GM18505 (cell line): ENCODE measurements around the gene MZT2B.
"Not testable (repeated sequence)": the region's sequence is repeated elsewhere in the genome, so short reads cannot be mapped to it uniquely, and the experiment has no call there.

Experiments
- ATAC-seq: cut with Tn5 transposase; IDR thresholded peaks from one replicate; pipeline ENCODE4 v1.9.1; 2021; ENCODE audit not compliant: unreplicated experiment
- POLR2A ChIP-seq: IDR thresholded peaks from 4 replicates; pipeline ENCODE4 v1.6.1; 2011; ENCODE audit warnings: borderline replicate concordance; ENCODE audit not compliant: insufficient read depth, insufficient read length; ENCODE audit errors: extremely low read depth

MZT2B gene

DNA sequence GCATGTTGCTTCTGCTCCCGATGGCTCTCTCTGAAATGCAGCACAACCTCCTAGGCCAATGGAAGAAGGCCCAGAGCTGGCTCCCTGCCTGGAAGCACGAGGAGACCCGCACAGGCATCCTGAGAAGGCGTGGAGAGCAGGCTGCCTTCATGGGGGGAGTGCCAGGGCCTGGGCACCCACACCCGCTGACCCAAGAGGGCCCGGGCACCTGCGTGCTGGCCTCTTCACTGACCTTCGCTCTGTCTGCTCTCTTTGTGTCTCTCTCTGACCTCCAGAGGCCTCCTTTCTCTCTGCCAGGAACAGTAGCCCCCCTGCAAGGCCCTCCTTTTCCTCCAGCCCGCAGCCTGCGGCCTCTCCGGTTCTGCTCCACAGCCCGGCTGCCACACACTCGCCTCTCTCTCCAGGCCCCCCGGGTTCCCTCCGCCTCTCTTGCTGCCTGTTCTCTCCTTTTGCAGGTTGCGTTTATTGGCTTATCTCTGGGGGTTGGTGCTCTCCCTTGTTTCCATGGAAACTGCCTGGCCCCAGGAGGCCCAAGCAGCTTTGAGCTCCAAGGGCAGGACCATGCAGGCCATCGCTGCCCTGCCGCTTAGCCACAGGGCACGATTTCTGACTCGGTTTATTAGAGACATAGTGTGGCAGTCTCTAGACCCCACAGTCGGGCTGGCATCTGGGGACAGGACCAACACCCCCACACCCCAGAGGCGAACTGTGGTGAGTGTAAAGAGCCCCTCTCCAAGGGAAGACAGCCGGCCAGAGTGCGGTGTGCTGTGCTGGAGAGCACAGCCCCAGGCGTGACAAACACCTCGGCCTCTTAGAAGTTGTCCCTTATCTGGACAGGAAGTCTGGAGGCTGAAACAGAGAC, 1.7 kb downstream of the MZT2B start:
- no peak for ATAC-seq
- no peak for TF ChIP-seq POLR2A

DNA sequence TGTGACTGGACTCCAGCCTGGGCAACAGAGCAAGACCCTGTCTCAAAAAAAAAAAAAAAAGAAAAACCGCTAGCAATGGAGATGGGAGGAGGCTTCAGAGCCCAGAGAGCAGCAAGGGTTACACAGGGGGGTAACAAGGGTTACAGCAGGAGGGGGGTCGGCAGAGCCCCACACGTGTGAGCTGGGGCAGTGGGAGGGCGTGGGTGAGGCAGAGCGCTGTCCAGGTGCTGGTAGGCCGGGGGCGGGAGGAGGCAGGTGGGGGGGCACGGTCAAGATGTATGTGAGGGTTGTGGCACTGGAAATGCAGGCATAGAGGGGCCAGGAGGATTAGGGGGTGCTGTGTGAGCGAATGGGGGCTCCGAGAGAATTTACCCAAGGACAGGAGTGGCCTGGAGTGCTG, 3.4 kb downstream of the MZT2B start:
- no peak for TF ChIP-seq POLR2A
- no peak for ATAC-seq

DNA sequence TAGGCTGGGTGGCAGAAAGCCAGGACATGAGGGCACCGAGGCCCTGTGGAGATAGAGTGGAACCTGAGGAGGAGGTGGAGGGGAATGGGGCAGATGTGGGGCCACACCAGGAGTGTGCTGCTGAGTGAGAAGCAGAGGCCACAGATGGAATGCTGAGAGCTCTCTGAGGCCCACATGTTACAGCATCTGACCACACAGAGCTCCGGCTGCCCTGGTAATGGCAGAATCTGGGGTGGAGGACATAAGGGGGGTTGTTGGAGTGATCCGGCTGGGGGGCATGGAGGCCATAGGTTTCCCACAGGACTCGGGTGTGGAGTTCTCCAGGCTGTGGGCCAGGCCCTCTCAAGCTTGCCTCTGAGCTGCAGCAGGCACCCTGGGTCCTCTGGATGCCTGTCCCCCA, 3.8 kb downstream of the MZT2B start:
- no peak for ATAC-seq
- no peak for TF ChIP-seq POLR2A

DNA sequence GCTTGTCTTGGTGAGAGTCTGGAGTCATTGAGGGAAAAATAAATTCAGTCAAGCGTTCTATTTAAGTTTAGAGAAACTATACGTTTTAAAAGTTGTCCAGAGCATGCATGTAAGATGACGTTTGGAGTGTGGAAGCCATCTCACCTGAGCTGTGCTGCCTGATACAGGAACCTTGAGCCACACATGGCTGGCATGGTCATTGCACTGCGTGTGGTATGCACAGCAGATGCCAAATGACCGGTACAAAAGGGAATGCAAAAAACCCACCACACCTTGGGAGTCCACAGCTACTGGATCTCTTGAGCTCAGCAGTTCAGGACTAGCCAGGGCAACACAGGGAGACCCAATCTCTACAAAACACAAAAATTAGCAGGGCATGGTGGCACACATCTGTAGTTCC, 4.3 kb downstream of the MZT2B start:
- no peak for TF ChIP-seq POLR2A
- no peak for ATAC-seq

DNA sequence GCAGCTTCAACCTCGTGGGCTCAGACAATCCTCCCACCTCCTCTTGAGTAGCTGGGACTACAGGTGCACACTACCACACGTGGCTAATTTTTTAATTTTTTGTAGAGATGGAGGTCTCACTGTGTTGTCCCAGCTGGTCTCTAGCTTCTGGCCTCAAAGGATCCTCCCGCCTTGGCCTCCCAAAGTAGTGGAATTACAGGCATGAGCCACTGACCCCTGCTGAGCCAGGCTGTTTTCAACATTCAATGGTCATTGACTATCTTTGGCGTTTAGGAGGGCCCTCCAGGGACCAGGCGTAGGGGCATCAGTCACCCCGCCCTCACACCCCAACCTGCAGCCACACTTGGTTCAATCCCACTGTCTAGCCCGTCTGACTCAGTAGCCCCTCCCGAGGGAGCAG, 5.2 kb downstream of the MZT2B start:
- ATAC-seq: no peak
- TF ChIP-seq POLR2A: no peak

DNA sequence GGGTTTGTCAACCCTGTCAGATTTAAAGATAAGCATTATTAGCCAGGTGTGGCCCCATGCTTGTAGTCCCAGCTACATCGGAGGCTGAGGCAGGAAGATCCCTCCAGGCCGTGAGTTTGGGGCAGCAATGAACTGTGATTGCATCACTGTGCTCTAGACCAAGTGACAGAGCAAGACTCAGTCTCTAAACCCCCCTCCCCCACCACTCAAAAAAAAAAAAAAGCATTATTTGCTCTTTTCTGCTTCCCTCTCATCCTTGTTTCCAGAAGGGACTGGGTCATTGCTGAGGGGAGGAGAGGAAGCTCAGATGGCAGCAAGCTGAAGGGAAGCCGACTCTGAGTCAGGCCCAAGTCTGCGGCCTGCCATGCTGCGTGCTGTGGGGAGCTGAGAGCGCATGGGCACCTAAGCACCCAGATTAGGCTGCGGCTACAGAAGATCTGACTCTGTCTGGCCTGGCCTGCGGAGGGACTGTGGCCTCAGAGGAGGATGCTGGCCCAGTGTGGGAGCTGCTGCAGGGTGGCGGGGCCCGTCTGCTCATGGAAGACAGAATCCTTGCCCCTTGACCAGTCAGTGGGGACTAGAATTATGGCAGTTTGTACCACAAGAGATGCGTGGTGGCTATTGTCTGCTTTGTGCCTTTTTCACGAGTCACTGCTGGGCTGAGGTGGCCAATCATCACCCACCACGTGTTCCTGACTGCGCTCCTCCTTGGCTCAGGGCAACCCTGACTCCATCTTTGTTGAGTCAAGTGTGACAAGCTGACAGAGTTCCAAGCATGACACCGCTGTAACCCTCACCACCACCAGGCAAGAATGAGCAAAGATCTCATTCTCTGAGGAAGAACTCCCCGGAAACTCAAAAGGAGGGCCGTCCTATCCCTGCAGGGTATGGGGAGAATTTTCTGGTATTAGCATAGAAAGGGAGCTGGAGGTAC, 6.1 kb downstream of the MZT2B start:
- not testable (repeated sequence) for ATAC-seq

DNA sequence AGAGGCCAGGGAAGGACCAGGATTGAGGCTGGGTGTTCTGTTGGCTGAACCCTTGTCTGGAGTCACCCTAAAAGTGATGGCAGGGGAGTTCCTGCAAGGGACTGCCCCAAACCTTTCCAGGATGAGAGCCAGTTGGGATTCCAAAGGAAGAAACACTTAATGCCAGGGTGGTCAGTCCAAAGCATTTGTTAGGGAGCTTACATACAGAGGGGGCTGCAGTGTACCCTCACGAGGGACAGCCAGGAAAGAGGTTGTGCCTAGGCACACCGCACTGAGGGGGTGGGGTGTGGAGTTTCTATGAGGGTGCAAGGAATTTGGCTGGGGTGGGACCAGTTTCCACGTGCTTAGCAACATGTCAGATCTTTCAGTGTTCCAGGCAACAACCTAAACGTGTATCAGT, 6.9 kb downstream of the MZT2B start:
- not testable (repeated sequence) for ATAC-seq

DNA sequence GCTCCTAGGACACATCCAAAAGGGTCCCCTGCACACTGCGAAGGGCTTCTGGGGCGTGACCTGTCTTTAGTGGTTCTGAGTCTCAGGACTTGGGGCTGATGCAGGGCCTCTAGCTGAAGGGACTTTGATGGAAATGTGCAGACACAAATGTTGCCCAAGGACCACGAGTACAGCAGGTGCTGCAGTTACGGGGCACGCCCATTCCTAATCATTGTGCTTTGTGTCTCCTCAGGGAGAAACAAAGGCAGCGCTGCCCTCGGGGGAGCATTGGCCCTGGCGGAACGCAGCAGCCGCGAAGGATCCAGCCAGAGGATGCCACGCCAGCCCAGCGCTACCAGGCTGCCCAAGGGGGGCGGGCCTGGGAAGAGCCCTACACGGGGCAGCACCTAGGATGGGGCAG, 8.2 kb downstream of the MZT2B start:
- ATAC-seq: no peak
- no peak for TF ChIP-seq POLR2A

DNA sequence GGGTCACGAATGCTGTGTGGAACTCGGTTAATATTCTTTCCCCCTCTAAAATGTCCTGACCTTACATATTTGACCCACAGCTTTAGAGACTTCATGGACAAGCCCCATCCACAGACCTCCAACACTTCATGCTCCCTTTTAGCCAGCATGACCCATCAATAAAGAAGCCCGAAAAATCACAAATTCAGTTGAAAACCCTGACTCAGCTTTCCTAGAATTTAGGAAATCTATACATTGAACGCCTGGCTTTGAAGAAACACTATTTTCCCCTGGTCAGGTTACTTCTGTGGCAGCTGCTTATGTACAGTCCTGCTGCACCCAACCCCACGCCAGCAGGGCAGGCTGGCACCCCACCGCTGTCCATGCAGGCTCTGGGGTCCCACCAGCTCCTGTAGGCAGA, 9.3 kb downstream of the MZT2B start:
- ATAC-seq: not testable (repeated sequence)

DNA sequence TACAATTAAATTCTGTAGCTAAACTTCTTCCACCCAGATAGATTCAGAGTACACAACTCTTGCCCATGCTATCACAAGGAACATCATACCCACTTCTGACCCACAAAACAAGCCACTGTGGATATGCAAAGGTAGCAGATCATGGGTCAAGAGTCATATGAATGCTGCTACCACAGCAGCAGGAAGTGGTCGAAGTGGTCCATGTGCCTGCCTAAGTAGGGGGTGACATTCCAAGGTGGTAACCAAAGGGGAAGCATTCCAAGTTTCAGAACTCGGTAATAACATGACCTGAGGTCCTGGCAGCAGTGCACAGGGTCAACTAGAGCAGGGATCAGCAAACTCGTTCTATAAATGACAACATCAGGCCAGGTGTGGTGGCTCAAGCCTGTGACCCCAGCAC, 10.4 kb downstream of the MZT2B start:
- not testable (repeated sequence) for ATAC-seq

DNA sequence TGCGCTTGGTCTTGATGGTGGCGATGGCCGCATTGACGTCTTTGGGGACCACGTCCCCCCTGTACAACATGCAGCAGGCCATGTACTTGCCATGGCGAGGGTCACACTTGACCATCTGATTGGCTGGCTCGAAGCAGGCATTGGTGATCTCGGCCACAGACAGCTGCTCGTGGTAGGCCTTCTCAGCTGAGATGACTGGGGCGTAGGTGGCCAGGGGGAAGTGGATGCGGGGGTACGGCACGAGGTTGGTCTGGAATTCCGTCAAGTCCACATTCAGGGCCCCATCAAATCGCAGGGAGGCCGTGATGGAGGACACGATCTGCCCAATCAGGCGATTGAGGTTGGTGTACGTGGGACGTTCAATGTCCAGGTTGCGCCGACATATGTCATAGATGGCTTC, 11.8 kb downstream of the MZT2B start:
- ATAC-seq: not testable (repeated sequence)

DNA sequence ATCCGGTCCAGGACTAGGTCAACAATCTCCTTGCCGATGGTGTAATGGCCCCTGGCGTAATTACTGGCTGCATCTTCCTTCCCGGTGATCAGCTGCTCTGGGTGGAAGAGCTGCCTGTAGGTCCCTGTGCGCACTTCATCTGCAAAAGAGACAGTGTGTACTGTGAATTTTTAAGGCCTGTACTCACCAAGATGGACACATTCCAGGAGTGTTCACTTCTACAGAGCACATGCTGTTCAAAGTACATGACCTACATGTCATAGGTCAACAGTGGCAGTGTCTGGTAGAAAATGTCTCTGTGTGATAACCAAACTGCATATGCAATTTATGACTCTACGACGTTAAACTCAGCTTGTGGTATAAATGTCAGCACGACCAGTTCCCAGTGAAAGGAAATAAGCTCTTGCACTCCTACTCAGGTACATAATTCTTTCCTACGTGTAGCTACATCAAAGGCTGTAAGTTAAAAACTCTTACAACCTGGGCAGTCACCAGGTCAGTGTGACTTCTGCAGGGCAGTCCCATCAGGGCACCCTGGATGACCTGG, 13.1 kb downstream of the MZT2B start:
- ATAC-seq: not testable (repeated sequence)

DNA sequence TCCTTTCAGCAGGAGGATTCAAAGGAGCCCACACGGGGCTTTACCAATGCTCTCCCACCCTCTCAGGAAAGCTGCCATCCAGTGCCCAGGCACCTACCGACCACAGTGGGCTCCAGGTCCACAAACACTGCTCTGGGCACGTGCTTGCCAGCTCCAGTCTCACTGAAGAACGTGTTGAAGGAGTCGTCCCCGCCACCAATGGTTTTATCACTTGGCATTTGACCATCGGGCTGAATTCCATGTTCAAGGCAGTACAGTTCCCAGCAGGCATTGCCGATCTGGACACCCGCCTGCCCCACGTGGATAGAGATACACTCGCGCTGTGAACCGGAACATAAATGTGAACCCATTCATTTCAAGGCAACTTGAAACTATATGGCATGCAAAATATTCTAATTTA, 14.0 kb downstream of the MZT2B start:
- ATAC-seq: not testable (repeated sequence)

DNA sequence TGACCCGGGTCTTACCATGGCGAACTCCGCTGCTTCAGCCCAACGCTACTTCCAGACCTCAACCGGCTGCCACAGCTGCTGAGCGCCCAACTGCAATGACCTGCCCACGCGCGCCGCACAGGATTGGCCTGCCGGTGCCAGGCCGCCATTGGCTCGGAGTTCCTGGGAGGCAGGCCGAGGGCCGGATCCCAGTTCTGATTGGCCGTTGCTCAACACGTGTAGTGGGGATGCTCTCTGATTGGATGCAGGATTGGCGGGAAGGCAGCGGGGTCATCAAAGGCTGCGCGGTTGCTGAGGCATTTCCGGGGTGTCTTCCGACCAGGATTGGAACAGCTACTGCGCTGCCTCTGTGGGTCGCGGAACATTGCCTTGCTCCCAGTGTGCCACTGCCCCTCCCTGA, 16.3 kb downstream of the MZT2B start, which contains the start of gene TUBA3E:
Gene TUBA3E (minus strand): TSS at position 97 of the 400 bp plus-strand sequence. CDS start 79 bp downstream, at position 18.
- no peak for TF ChIP-seq POLR2A
- ATAC-seq: no peak

DNA sequence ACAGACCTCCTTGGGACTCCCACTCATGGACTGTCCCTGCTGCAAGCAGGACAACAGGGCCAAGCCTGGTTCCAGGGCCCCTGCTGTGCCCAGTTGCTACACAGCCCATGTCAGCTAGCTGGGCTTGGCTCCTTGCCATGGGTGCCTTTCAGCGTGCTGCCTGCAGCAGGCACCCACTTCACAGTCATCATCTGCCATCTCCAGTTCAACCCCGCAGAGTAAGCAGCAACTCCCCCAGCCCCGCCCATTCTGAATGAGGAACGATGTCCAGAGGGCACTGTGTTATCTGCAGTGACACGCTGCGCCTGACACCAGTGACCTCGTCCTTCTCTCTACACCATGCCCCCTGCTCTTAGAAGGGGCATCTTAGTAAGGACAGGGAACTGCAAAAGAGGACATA, 20.5 kb downstream of the MZT2B start:
- not testable (repeated sequence) for ATAC-seq

DNA sequence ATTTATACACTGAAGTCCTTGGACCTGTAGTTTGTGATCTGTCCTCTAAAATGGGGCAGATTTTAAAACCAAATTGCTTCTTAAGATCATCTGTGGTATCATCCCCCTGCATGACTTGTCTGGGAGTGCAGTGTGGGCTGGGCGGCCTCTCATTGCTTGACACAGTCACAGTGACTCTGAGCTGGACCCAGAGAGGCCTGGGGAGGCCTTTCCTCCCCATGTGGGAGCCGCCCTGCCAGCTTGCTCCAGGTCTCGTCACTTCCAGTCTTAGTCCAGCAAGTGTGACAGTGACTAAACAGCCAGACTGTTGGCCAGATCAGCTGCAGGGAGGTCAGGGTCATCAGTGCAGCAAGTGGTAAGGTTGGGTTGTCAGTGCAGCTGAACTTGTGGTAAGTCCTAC, 21.1 kb downstream of the MZT2B start:
- ATAC-seq: not testable (repeated sequence)

DNA sequence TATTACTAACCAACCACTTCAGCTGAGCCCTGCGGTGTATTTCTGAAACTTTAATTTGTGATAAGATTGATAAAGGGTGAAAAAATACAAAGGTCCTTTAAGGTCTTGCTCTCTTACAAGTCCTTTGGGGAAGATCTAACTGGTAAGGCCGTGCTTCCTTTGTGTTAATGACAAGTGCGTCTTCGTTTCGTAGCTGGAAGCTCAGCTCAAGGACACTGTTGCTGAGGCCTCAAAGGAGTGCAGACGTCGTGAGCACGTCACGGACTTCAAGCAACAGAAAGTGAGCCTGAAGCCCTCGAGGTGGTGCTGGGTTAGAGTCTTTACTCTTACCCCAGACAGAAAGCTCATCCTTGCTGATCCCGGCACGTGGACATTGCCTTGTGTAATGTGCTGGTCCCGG, 25.0 kb downstream of the MZT2B start:
- ATAC-seq: not testable (repeated sequence)

DNA sequence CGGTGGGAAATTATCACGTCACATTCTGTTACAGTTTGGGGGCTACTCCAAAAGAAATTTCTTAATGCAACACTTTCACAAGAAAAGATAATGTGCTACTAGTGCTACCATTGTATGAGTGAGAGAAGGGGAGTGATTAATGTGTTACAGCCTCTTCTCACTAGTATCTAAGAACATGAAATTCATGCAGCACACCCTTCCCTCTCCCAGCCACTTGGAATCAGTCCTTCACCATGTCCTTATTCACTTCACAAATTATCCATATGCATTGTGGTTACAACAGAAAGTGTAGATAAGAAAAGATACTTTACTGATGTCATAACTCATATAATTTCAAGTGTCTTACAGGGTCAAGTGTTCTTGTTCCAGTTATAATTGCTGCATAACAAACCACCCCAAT, 37.1 kb downstream of the MZT2B start:
- not testable (repeated sequence) for ATAC-seq

DNA sequence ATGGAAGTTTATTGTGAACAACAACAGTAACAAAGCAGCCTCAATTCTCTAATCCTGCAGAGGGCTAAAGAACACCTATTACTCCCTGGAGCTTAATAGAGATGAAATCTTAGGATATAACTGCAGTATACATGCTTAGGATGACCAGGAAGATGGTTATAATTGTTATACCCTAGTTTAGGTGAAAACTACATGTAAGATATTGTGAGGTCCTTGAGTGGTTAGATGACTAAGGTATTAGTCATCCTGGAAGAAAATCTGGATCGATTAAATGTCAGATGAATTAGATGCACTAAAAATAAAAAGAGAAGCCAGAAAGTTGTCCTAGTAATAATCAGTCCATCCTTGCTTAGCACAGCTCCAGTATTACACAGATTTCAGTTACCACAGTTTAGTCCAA, 38.4 kb downstream of the MZT2B start:
- not testable (repeated sequence) for ATAC-seq

DNA sequence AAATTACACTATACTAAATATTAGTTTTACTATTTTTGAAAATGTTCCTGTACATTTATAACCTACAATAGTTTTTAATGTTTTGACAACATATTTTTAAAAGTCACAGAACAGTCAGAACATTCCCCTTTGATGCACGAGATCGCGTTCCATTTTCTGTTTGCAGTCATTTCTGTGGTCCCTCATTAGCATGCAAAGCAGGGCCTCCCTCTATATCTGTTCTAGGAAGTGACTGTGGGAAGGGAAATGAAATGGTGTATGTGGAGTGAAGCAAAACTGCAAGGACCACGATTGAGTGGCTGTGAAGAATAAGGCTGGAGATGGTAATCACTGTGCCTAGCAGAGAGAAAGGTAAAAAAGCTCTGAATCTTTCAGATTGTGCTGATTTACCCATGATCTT, 40.5 kb downstream of the MZT2B start:
- ATAC-seq: not testable (repeated sequence)

DNA sequence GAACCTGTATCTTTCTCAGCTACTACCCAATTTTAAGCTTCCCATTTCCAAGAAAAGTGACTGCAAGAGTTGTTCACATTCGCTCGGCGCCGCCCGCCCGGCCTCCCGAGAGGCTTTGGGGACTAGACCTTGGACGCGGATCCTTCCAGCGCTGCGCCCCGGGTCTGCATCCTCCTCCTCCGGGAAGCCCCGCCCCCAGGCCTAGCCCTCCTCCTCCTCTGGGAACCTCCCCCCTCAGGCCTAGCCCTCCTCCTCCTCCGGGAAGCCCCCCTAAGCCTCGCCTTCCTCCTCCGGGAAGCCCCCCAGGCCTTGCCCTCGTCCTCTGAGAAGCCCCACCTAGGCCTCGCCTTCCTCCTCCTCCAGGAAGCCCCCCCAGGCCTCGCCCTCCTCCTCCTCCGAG, 45.9 kb downstream of the MZT2B start:
- ATAC-seq: not testable (repeated sequence)
